D721Med (cell line): ENCODE data around the gene TTC27.

Source experiments
- DNase-seq: peaks from one replicate; pipeline ENCODE4 v3.0.0; 2011; ENCODE audit warnings: low spot score; ENCODE audit not compliant: insufficient read length
- FAIRE-seq: peaks from 2 replicates; lab custom pipeline; 2011; peaks lifted over from hg19 to GRCh38; lab: Jason Lieb, UNC
- CTCF ChIP-seq: IDR thresholded peaks from 2 replicates; pipeline ENCODE4 v1.5.1; 2012; ENCODE audit warnings: mild to moderate bottlenecking, control low read depth; ENCODE audit not compliant: insufficient read depth; ENCODE audit errors: missing control alignments

The TTC27 gene

DNA sequence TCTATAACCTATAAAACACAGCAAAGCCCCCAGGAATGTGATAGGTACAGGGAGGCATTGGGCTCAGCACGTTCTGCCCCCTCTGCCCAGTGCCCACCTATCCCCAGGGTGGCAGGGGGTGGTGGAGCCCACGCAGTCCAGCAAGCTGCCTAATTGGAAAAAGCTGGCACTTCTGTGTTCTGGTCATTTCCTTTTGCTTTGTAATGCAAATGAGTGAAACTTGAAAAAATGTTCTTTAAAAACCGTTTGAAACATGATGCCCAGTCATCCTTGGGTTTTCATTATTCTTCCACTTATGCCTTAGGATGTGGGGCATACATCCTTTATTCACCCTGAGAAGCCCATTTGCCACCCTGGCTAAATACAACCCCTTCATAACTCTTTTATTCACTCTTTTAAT, 229.0 kb downstream of the TTC27 start:
- no peak for DNase-seq
- no peak for FAIRE-seq
- no peak for TF ChIP-seq CTCF

GRCh38 chr2:32858713-32859112, 230.9 kb downstream of the TTC27 start:
- TF ChIP-seq CTCF = no peak
- no peak for DNase-seq
- no peak for FAIRE-seq

DNA sequence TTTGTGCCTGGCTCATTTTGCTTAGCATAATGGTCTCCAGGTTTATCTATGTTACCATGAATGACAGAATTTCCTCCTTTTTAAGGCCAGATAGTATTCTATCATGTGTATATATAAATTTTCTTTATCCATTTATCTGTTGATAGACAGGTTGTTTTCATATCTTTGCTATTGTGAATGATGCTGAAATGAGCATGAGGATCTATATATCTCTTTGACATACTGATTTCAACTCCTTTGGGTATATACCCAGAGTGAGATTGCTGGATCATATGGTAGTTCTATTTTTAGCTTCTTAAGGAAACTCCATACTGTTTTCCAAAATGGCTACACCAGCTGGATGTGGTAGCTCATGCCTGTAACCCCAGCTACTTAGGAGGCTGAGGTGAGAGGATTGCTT, 232.5 kb downstream of the TTC27 start:
- no peak for DNase-seq
- TF ChIP-seq CTCF = no peak
- FAIRE-seq = no peak

- no peak for DNase-seq
- no peak for TF ChIP-seq CTCF
- FAIRE-seq = no peak
Measured at GRCh38 chr2:32862269-32863055, 234.6 kb downstream of the TTC27 start.

- DNase-seq (no peak), FAIRE-seq (no peak)
- TF ChIP-seq CTCF = no peak
Measured at GRCh38 chr2:32863326-32863725, 235.5 kb downstream of the TTC27 start.

GRCh38 chr2:32863803-32864202, 236.0 kb downstream of the TTC27 start:
- FAIRE-seq = no peak
- no peak for TF ChIP-seq CTCF
- no peak for DNase-seq
